Measurements from ENCODE around the gene STARD3NL.
A peak's percentile ranks its signal among the peaks of the same experiment; 100 is the strongest.
"Not testable (repeated sequence)": the region's sequence is repeated elsewhere in the genome, so short reads cannot be mapped to it uniquely, and the experiment has no call there.

Gene STARD3NL

GRCh38 chr7:38224392-38224791, 46.3 kb downstream of the STARD3NL start:
- no peak for DNase-seq

- no peak for DNase-seq
Observed at GRCh38 chr7:38229386-38229785, 51.3 kb downstream of the STARD3NL start.

- DNase-seq: no peak
Observed at GRCh38 chr7:38229884-38230642, 52.0 kb downstream of the STARD3NL start.

- peak; percentile 55 for DNase-seq
Observed at GRCh38 chr7:38232502-38233366, 54.7 kb downstream of the STARD3NL start.

GRCh38 chr7:38234759-38235158, 56.7 kb downstream of the STARD3NL start:
- not testable (repeated sequence) for DNase-seq

- DNase-seq: no peak
Observed at GRCh38 chr7:38235606-38236005, 57.6 kb downstream of the STARD3NL start.

- DNase-seq: not testable (repeated sequence)
Observed at GRCh38 chr7:38239129-38239528, 61.1 kb downstream of the STARD3NL start.

GRCh38 chr7:38241071-38241470, 63.0 kb downstream of the STARD3NL start:
- DNase-seq: no peak

- DNase-seq: no peak
Observed at GRCh38 chr7:38242814-38243213, 64.8 kb downstream of the STARD3NL start.

- not testable (repeated sequence) for DNase-seq
Observed at GRCh38 chr7:38243345-38243744, 65.3 kb downstream of the STARD3NL start.

GRCh38 chr7:38244516-38244915, 66.5 kb downstream of the STARD3NL start:
- no peak for DNase-seq

GRCh38 chr7:38245409-38245977, 67.4 kb downstream of the STARD3NL start:
- DNase-seq: no peak

- DNase-seq: no peak
Observed at GRCh38 chr7:38248069-38248567, 70.1 kb downstream of the STARD3NL start.

- not testable (repeated sequence) for DNase-seq
Observed at GRCh38 chr7:38249849-38250248, 71.8 kb downstream of the STARD3NL start.

GRCh38 chr7:38257350-38257677, 79.3 kb downstream of the STARD3NL start:
- DNase-seq: no peak

GRCh38 chr7:38259157-38259556, 81.1 kb downstream of the STARD3NL start:
- DNase-seq: not testable (repeated sequence)

GRCh38 chr7:38261601-38262000, 83.6 kb downstream of the STARD3NL start:
- not testable (repeated sequence) for DNase-seq

- not testable (repeated sequence) for DNase-seq
Observed at GRCh38 chr7:38262026-38262425, 84.0 kb downstream of the STARD3NL start.

GRCh38 chr7:38262545-38262944, 84.5 kb downstream of the STARD3NL start:
- no peak for DNase-seq

GRCh38 chr7:38263274-38263673, 85.2 kb downstream of the STARD3NL start:
- DNase-seq: not testable (repeated sequence)

- not testable (repeated sequence) for DNase-seq
Observed at GRCh38 chr7:38264602-38265001, 86.6 kb downstream of the STARD3NL start.

- DNase-seq: not testable (repeated sequence)
Observed at GRCh38 chr7:38265958-38266357, 87.9 kb downstream of the STARD3NL start.

GRCh38 chr7:38269704-38270346, 91.8 kb downstream of the STARD3NL start:
- DNase-seq: not testable (repeated sequence)
